GM12891 (cell line): ENCODE data around the gene EML4.

Experiments used
- PAX5 ChIP-seq: IDR thresholded peaks from 2 replicates; pipeline ENCODE4 v1.6.1; 2011; ENCODE audit warnings: low read length, moderate library complexity, mild to moderate bottlenecking; ENCODE audit not compliant: insufficient read depth, severe bottlenecking
- POLR2A ChIP-seq: IDR thresholded peaks from 2 replicates; pipeline ENCODE4 v1.6.1; 2011; ENCODE audit warnings: low read depth, low read length, control low read depth
- POLR2AphosphoS5 ChIP-seq: IDR thresholded peaks from 2 replicates; pipeline ENCODE4 v1.6.1; 2011; ENCODE audit warnings: low read depth, low read length, control low read depth
- POU2F2 ChIP-seq: IDR thresholded peaks from 2 replicates; pipeline ENCODE4 v1.6.1; 2011; ENCODE audit warnings: low read depth, mild to moderate bottlenecking, control low read depth, low read length, moderate library complexity
- SPI1 ChIP-seq: IDR thresholded peaks from 2 replicates; pipeline ENCODE4 v1.6.1; 2011; ENCODE audit warnings: low read depth, low read length, control low read depth
- TAF1 ChIP-seq: IDR thresholded peaks from 2 replicates; pipeline ENCODE4 v1.6.1; 2011; ENCODE audit warnings: low read depth, low read length, control low read depth

DNA sequence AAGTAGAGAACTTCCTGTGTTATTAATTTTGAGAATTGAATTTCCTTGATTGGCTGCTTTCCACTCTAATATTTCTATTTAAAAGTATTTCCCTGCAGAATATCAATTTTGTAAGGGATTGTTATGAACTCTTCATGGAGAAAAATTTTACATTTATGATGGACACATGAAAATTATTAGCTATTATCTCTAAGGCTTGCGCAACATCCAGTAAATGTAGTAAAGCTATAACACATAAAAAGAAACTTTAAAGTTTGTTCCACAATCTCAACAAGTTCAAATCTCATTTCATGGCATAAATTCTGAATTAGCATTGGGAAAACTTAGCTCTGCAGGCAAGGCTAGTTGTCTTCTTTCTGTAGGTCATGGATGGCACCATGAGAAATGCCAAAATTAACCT, 4.2 kb upstream of the EML4 start:
- TF ChIP-seq SPI1 = no peak
- no peak for TF ChIP-seq POLR2AphosphoS5
- TF ChIP-seq POLR2A = no peak
- TF ChIP-seq TAF1 = no peak
- TF ChIP-seq POU2F2 = no peak
- TF ChIP-seq PAX5 = no peak
